HG03175 (cell line): ENCODE data around the gene CCDC51.

Source experiments
- ATAC-seq: cut with Tn5 transposase; IDR thresholded peaks from one replicate; pipeline ENCODE4 v1.9.1; 2021; ENCODE audit warnings: mild to moderate bottlenecking, moderate library complexity; ENCODE audit not compliant: unreplicated experiment

Gene CCDC51

DNA sequence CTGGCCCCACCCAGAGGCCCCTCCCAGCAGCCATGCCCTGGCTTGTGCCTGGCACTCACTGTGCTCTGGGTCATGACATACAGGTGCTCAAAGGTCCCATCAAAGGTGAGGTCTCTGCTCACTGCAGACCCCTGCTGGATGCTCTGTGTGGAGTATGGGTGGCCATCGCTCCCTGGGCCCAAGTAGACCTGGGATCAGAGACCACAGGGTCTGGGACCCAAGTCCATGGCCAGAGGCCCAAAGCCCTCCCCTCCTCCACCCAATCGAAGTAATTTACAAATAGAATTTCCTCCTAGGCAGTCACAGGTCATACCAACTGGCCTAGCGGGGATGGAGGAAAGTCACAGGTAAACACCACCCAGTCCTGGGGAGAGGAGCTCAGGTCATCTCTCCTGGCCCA, 17.6 kb downstream of the CCDC51 start:
- no peak for ATAC-seq

DNA sequence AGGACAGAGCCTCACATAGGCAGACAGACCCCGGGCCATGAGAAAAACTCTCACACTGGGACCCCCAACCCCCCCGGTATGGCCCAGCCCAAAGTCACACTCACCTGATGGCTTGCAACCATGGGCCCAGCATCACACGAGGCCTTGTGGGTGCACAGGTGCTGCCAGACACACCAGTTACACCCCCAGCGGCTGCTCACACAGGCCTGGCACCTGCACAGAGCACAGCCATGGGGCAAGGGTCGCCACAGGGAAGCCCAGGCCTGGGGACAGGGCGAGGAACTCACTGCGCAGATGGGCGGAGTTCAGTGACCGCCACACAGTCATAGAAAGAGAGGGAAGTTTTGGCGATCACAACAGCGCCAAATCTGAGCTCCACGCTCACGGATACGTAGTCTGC, 19.4 kb downstream of the CCDC51 start:
- ATAC-seq = no peak

DNA sequence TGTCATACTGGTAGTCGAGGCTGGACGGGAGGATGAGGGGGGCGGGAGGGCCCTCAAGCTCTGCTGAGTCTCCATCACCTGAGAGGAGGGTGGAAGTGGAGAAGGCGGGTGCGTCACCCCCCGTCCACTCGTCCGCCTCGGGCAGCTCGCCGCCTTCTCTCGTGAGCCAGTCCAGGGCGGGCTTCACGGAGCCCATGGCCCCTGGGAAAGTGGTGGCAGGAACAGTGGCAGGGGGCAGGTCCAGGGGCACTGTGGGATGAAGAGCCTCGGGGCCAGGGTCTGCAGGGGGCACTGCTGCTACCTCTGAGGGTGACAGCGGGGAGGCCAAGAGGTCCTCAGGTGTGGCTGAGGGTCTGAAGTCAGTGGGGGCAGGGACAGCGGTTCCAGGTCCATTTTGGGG, 20.3 kb downstream of the CCDC51 start:
- ATAC-seq = no peak

GRCh38 chr3:48419149-48419548, 20.8 kb downstream of the CCDC51 start:
- ATAC-seq = no peak

- no peak for ATAC-seq
Observed at GRCh38 chr3:48418651-48419050, 21.3 kb downstream of the CCDC51 start.

DNA sequence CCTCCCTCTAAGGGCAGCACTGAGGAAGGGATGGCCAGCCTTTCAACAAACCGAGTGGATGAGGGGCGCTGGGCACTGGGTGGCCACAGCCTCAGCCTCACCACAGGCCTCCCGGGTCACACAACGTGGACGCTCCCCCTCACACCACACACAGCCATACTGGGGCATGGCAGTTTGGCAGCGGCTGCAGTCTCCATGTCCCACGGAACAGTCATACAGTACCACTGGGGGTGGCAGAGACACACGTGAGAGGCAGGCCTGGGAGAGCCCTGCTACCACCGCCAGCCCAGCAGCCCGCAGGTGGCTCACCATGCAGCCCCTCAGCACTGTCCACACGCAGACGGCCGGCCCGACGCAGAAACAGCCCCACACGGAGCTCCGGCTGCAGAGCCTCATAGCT, 21.8 kb downstream of the CCDC51 start:
- ATAC-seq = no peak

- ATAC-seq = no peak
Observed at GRCh38 chr3:48417529-48418108, 22.3 kb downstream of the CCDC51 start.

DNA sequence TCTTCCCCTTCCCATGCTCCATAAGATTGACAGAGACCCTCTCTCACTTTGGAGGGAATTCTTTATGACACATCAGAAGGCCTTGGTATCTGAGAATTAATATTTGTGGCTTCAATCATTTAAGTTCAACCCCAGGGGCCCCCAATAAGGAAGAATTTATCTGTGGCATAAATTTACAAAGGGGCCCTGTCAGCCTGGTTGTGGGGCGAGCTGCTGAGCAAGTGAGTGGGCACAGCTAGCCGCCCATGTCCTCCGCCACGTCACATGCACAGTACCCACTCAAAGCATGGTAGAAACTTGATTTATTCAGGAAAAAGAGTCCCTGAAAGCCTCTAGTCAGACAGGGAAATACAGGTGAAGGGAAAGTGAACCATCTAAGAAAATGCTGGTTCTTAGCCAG, 23.4 kb downstream of the CCDC51 start:
- ATAC-seq = no peak

DNA sequence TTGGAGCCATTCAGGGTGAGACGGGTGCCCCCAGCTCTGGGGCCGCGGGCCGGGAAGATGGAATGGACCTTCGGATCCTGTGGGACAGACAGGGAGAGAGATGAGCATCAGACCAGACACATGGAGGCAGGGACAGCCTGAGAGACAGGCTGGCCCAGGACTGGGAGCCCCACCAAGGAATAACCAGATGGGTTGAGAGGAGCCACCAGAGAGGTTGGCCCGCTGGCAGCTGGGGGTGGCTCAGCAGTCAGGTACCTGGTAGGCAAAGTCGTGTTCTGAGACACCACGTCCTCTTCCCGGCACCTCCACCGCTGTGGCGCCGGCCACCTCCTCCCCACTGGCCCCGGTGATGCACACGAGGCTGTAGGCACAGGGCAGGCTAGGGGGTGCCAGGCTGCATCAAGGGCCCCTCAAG, 23.8 kb downstream of the CCDC51 start:
- no peak for ATAC-seq

GRCh38 chr3:48415251-48415953, 24.5 kb downstream of the CCDC51 start:
- ATAC-seq = no peak

DNA sequence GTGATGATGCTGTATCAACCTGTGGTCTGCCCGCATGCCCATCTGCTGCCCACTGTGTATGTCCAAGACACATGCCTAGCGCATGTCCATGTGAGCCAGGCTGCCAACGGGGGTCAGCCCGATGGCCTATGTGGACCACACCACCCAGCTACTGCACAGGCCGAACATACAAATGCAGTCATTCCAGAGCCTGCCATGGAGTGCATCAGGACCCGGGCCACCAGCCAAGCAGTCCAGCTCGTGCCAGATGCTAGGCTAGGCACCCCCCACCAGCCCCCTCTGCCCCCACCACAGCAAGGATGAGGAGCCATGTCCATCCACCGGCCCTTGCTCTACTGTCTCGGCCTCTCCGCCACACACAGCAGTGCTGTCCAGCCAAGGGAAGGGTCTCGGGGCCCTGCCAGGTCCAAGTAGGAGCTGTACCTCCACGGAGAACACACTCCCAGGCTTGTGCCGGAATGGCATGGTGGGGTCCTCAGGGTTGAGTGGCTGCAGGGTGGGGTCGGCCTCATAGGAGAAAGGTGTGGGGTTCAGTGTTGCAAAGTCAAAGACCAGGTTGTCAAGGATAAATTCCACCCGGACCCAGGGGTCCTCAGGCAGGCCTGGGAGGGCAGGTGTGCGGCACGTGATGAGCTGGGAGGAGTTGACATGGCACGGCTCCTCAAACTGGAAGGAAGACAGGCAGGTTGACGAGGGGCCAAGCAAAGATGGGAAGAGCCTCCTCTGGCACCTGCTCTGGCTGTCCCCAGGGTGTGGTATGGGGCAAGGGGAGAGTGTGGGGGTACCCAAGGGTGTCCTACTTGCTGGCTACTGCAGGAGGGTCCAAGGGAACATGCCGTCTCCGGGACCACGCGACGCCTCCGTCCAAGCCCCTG, 25.3 kb downstream of the CCDC51 start:
- ATAC-seq = no peak

DNA sequence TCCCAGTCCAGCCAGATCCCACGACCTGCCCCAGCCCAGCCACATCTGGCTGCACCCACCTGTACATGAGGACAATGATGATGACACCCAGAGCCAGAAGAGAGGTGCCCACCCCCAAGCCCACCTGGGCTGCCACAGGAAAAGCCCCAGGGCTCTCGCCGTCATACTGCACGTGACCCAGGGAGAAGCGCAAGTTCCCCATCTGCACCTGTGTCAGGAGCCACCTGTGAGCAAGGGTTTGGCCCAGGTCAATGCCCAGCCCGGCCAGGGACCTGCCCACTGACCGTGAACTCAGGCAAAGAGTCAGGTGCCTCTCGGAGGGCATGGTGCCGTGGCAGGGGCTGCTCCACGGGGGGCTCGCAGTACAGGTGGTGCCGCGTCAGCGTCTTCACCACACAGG, 26.3 kb downstream of the CCDC51 start:
- ATAC-seq = no peak

GRCh38 chr3:48413086-48413485, 26.8 kb downstream of the CCDC51 start:
- ATAC-seq = no peak

DNA sequence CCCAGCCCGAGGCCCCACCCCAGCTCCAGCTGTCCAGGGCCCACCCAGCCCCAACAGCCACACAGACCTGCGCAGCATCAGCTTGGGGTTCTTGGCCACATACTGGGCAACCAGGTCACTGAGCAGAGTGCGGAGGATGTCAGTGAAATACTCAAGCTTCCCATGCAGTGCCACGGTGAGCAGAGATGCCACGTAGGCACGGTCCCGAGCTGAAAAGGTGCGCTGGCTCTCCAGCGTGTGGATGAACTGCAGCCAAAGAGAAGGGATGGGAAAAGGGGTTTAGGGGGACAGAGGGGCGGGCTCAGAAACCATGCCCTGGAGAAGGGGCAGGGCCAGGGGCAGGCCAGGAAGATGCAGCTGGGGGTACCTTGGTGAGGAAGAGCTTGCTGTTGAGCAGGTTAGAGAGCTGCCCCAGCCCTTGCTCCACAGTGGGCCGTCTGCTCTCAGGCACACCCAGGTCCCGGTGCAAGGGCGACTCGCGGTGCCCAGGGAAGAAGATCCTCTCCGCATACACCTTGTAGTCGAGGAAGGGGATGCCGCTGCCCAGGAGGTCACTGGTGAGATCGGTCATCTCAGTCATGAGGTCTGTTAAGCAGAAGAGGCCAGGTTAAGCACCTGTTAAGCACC, 27.4 kb downstream of the CCDC51 start:
- ATAC-seq = no peak

GRCh38 chr3:48411606-48412374, 28.1 kb downstream of the CCDC51 start:
- ATAC-seq = no peak

DNA sequence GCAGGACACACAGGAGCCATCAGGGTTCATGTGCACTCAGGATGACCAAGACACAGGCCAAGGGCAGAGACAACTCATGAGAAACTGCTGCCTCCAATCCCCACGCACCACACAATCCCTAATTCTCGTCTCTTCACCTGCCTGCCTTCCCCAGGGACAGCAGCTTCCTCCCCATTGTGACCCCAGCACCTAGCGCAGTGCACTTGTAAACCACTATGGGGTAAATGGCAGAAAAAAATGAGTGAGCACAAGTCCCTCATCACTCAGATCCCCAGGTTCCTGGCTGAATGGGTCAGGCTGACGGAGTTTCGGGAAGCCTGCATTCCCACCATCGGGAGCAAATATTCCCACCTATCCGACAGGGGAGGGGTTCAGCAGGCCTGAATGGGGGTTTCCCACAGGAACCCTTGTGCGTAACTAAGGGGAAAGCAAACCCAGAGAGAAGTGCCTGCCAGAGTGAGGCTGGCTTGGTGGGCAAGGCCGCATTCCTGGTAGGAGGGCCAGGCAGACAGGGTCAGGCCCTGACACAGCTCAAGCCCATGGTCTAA, 28.8 kb downstream of the CCDC51 start:
- ATAC-seq = no peak

- no peak for ATAC-seq
Observed at GRCh38 chr3:48410205-48411040, 29.5 kb downstream of the CCDC51 start.

DNA sequence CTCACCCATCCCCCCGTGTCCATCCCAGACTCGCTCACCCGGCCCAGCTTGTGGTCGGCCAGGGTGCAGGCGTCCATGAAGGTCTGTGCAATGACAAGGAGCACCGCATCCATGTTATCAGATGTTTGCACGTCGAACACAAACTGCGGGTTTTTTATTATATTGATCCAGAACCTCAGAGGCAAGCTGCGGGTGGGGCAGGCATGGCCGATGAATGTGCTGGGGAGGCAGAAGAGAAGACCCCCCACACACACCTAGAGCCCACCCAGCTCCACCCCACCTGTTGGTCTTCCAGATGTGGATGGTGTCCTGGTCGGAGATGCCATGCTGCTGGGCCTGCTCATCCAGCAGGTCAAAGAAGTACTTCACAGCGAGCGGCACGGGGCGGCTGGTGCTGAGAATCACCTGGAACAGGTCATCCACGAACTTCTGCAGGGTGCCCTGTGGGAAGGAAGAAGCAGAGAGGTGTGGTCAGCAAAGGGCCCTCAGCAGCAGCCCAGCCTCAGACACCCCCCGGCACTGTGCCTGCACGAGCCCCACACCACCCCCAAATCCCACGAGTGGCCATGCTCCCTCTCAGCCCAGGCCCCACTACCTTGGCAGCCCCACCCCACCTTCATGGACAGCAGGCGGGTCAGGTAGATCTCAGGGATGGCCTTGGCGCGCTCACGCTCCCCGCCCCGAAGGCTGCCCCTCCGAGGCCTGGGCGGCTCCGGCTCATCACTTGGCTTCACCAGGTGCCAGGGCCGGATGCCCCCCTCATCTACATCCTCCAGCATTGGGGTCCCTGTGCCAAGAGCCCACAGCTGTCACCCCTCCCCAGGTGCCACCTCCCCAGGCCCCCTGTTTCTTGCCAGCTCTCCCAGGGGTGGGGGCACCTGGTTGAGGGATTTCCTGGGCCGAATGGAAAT, 30.4 kb downstream of the CCDC51 start:
- ATAC-seq = no peak
